Gastroesophageal sphincter (tissue), 3 donors: Measurements from ENCODE around the gene LRRC43.
"Not testable (repeated sequence)": the region's sequence is repeated elsewhere in the genome, so short reads cannot be mapped to it uniquely, and the experiment has no call there.

ENCODE experiments used
- EP300 ChIP-seq: sonication (generic); formaldehyde crosslinking; IDR thresholded peaks from one replicate; pipeline ENCODE4 v1.6.1; 2017; ENCODE audit warnings: antibody characterized with exemption, mild to moderate bottlenecking
- POLR2A ChIP-seq, 2 donors: fragments of 450-650 bp; IDR thresholded peaks; one replicate each; pipeline ENCODE4 v1.6.1; 2017; ENCODE audit warnings: antibody characterized with exemption in 2 of 2, mild to moderate bottlenecking in 2 of 2, moderate library complexity in 1 of 2
- TF ChIP-seq, protein P1 (sequence below), 4 experiments: fragments of 200-600 bp in 2 of 4; fragments of 450-650 bp in 2 of 4; sonication (generic) in 1 of 4; IDR thresholded peaks; one replicate each; pipeline ENCODE4 v1.5.1; 2017 to 2019; ENCODE audit warnings: antibody characterized with exemption in 4 of 4, mild to moderate bottlenecking in 2 of 4, moderate library complexity in 2 of 4

DNA sequence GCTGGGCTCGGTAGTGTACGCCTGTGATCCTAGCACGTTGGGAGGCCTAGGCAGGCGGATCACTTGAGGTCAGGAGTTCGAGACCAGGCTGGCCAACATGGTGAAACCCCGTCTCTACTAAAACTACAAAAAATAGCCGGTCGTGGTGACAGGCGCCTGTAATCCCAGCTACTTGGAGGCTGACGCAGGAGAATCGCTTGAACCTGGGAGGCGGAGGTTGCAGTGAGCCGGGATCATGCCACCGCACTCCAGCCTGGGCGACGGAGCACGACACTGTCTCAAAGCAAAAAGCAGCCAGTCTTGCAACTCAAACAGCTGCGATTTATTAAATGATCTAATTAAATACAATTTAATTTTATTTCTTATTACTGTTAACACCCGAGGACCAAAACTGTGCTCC, 19.9 kb downstream of the LRRC43 start:
- TF ChIP-seq, protein P1, sequence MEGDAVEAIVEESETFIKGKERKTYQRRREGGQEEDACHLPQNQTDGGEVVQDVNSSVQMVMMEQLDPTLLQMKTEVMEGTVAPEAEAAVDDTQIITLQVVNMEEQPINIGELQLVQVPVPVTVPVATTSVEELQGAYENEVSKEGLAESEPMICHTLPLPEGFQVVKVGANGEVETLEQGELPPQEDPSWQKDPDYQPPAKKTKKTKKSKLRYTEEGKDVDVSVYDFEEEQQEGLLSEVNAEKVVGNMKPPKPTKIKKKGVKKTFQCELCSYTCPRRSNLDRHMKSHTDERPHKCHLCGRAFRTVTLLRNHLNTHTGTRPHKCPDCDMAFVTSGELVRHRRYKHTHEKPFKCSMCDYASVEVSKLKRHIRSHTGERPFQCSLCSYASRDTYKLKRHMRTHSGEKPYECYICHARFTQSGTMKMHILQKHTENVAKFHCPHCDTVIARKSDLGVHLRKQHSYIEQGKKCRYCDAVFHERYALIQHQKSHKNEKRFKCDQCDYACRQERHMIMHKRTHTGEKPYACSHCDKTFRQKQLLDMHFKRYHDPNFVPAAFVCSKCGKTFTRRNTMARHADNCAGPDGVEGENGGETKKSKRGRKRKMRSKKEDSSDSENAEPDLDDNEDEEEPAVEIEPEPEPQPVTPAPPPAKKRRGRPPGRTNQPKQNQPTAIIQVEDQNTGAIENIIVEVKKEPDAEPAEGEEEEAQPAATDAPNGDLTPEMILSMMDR (IDR thresholded peaks at IDR 0.05): not testable (repeated sequence)
- not testable (repeated sequence) for TF ChIP-seq POLR2A (IDR thresholded peaks at IDR 0.05); EP300
